NCI-H2196 treated with DMSO at 0.1 percent for 48 hours (cell line): Measurements from ENCODE around the gene TYMP.
"Not testable (repeated sequence)": the region's sequence is repeated elsewhere in the genome, so short reads cannot be mapped to it uniquely, and the experiment has no call there.

Experiments
- DNase-seq: peaks from one replicate; lab custom pipeline; 2025; ENCODE audit not compliant: unreplicated experiment; lab: John Stamatoyannopoulos, UW

TYMP gene

GRCh38 chr22:50524676-50525103 lies 5.1 kb downstream of the TYMP start:
- no peak for DNase-seq

DNA sequence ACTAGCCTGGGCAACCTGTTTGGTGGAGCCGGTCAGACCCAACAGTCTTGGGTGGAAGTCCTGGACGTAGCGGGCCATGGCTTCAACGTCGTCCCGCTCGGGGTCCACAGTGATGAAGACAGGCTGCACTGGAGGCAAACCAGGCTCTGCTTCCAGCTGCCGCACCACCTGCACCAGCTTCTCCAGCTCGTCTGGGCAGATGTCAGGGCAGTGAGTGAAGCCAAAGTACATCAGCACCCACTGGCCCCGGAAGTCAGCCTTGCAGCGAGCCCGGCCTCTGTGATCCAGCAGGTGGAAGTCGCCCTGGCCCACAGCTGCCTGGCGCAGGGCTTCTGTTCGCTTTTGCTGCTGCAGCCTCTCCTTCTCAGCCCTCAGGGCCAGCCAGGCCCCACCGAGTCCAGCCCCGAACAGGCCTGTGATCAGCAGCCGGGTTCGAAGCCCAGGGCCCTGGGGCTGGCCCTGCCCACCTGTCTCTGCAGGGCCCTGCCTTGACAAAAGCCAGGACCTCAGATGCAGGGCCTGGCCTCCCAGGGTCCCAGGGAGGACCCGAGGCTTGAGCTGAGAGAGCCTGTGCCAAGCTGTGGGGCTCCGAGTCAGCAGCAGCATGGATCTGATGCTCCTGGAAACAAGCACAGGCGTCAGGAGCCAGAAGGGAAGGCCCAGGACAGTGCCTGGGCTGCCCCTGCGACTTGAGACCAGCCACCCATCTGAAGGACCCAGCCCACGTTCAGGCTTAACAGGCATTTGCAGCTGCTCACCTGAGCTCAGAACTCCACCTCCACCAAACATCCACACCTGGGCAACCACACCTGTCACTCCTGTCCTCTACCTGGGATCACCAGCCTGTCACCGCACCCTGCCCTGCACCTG lies 5.8 kb downstream of the TYMP start:
- no peak for DNase-seq

DNA sequence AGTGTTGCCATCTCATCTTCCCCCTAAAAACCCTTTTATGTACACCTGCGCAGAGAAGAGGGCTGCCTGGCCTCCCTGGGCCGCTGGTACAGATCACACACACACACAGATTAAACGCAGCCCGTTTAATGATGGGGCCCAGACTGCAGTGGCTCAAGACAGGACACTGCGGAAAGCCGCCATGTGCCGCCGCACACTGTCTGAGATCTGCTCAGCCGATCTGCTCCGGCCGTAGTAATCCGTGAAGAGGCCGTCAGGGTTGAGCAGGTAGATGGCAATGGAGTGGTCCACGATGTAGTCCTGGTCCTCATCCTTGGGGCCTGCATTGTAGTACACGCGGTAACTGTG lies 6.4 kb downstream of the TYMP start:
- DNase-seq: no peak

DNA sequence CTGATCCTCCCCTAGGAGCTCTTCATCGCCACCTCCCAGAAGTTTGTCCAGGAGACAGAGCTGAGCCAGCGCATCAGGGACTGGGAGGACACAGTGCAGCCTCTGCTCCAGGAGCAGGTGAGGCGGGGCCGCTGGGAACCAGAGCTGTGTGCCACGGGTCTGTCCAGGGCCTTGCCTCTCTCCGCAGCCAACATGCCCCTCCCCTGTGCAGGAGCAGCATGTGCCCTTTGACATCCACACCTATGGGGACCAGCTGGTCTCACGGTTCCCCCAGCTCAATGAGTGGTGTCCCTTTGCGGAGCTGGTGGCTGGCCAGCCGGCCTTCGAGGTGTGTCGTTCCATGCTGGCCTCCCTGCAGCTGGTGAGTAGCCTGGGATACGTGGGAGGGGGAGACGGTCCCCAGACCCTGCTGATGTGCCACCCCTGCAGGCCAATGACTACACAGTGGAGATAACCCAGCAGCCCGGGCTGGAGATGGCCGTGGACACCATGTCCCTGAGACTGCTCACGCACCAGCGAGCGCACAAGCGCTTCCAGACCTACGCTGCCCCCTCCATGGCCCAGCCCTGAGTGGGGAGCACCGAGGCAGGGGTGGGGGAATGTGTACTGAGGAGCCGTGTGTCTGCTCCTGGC lies 6.9 kb downstream of the TYMP start:
- DNase-seq: no peak

- DNase-seq: no peak
Observed at GRCh38 chr22:50522208-50522805, 7.5 kb downstream of the TYMP start.

GRCh38 chr22:50521710-50522109 lies 8.1 kb downstream of the TYMP start:
- DNase-seq: no peak

DNA sequence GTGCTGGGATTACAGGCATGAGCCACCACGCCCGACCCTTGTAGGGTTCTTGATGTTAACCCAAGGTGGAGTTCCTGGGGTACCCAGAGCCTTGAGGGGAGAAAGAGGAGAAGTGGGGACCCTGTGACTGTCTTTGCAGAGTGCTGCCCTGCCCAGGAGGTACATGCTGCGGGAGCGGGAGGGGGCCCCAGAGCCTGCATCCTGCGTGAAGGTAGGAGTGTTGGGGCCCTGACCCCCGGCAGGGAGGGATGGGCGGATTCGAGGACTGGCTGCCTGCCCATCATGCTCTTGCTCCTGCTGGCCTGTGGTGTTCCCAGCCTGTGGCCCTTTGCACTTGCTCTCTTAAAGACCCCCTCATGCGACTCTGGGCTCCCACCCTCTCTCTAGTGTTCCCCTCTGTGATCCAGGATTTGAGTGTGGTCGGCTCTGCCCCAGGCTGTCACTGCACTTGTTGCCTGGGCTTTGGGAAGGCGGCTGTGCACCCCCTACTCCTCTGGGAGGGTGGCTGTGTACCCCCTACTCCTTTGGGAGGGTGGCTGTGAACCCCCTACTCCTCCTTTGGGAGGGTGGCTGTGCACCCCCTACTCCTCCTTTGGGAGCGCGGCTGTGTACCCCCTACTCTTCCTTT lies 8.9 kb downstream of the TYMP start:
- DNase-seq: no peak

- not testable (repeated sequence) for DNase-seq
Observed at GRCh38 chr22:50520184-50520583, 9.6 kb downstream of the TYMP start.

- DNase-seq: no peak
Observed at GRCh38 chr22:50519151-50519550, 10.7 kb downstream of the TYMP start.

DNA sequence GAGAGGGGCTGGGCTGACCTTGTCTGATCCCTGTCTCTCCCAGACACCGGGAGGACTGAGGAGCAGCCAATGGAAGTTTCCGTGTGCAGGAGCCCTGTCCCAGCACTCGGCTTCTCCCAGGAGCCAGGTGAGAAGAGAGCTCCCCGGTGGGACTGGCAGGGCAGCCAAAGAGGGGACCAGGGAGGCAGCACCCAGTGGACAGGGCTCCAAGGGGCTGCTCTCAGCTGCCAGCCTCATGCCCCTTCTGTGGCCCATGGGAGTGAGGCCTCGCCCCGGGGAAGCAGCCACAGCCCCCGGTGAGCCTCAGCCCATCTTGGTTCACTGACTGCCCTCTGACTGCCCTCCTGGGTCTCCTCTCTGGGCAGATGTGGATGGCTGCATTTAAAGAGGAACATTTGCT lies 11.2 kb downstream of the TYMP start:
- DNase-seq: no peak

DNA sequence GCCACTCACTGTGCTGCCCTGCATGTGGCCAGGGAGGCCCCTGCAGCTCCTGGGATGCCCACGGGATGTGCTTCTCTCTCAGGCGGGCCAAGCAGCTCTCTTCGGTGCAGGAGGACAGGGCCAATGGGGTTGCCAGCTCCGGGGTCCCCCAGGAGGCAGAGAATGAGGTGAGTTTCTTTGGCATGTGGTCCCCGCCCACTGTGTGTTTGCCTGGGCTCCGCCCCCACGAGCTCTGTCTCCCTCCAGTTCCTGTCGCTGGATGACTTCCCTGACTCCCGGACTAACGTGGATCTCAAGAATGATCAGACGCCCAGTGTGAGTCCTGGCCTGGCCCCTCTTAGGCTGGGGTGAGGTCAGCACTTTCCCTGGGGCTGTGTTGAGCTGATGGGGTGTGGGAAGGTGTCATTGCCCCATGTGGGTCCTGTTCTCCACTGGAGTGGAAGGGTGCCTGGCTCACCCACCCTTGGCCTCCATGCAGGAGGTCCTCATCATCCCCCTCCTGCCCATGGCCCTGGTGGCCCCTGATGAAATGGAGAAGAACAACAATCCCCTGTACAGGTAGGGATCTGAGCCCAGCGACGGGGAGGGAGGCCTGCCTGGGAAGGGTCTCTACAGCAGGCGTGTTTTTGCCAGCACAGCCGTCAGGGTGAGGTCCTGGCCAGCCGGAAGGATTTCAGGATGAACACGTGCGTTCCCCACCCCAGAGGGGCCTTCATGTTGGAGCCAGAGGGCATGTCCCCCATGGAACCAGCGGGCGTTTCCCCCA lies 12.1 kb downstream of the TYMP start:
- no peak for DNase-seq

DNA sequence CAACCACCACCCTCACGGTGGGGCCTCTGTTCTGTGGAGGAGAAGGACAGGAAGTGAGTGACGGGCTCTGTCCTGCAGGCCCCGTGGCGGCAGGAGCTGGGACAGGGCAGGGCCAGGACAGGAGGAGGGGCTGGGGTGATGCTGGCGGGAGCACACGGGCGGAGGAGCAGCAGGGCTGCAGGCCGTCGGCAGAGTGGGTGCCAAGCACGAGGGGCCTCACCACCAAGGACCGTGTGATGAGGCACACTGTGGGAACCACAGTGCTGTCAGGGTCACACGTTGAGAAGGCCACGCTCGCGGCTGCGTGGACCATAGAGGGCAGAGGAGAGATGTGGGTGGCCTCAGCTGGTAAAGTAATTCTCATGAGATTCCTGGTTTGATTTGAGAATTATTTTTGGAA lies 12.9 kb downstream of the TYMP start:
- no peak for DNase-seq

GRCh38 chr22:50516068-50516467 lies 13.7 kb downstream of the TYMP start:
- no peak for DNase-seq

GRCh38 chr22:50513175-50513574 lies 16.6 kb downstream of the TYMP start:
- DNase-seq: no peak

DNA sequence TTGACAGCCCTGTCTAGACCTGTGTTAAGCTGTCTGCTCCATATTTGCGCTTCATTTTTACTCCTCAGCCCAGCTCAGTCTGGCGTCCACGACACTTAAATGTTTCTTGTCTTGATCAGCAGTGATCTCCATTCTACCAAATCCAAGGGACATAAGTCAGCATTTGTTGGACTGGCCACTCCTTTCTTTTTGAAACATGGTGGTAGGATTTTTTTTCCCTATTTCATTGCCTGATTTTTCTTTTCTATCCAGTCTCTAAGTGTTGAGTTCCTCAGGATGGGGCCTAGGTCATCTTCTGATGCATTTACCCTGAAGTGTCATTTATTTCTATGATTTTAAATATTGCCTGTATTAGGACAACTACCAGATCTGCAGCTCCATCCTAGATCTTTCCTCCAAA lies 20.9 kb downstream of the TYMP start:
- no peak for DNase-seq

DNA sequence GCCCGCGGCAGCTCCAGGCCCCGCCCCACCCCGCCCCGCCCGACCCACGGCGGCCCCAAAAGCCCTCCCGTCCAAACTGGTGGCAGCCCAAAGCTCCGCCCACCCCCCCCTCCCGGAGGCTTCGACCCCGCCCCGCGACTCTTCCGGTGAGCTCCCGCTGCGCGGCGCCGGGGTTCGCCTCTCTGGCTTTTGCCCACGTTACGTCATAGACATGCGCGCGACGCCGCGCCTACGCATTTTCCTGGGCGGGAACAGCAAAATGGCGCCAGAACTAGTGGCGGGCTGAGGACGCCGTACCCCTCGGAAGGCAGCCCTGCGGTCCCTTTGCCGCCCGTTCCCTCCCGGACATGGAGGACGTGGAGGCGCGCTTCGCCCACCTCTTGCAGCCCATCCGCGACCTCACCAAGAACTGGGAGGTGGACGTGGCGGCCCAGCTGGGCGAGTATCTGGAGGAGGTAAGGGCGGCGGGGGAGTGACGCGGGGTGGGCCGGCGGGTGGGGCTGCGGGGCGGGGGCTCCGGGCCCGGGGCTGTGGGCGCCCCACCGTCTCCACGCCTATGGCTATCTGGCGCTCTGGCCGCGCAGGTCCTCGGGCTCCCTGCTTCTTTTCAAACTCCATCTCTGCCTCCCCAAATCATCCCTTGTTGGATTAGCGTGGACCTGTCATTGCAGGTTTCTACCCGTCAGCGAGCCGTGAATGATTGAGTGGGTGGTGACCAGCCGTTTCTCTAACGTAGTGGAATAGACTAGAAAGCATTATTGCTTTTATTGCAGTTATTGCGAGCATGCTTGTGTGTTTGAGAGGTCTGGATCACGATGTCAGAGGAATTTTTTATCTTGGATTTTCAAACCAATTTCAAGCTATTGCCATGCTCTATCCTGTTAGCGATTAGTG lies 21.6 kb downstream of the TYMP start, which contains the start of gene NCAPH2:
Gene NCAPH2, plus strand, starts transcription at position 234 of the 894 bp plus-strand sequence. Its CDS starts 114 bp downstream, at position 348.
- DNase-seq: no peak

- DNase-seq: peak; percentile 63
Observed at GRCh38 chr22:50507421-50507990, 22.3 kb downstream of the TYMP start, which contains the start of gene LMF2. LMF2 (minus strand) TSS chr22:50507702; CDS start chr22:50507675, 27 bp downstream.

DNA sequence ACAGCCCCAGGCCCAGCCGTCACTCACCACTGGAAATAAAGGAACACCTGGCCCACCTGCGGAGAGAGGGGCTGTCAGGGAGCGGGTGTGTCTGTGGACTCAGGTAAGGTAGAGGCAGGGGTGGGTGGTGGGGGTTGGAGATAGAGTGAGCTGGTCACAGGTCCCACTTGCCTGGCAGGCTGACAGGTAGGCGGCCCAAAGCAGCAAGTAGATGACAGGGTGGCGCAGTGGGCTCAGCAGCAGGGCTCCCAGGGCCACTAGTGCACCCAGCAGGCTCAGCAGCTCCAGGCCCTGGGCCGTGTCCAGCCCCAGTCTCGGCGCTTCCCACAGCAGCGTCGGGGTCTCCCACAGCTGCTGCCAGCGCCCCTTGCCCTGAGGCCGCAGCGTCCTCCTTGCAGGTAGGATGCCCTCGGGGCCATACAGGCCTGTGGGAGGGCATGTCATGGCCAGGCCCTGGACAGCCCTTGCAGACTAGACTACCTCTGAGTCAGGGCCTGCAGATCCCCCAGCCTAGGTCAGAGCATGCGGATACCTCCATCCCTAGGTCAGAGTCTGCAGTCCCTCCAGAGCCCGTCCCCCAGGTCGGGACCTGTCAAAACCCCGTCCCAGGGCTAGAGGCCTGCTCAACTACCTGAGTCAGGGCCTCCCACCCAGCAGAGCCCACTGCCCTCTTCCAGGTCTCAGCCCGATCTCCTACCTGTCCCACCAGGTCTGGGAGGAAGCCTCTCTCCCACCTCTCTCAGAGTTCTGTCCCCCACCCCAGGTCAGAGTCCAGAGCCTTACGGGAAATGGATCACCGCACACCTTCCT lies 23.0 kb downstream of the TYMP start:
- no peak for DNase-seq
